GM18909 (cell line): Measurements from ENCODE around the gene MCEMP1.

Source experiments
- ATAC-seq: cut with Tn5 transposase; IDR thresholded peaks from one replicate; pipeline ENCODE4 v1.9.1; 2021; ENCODE audit warnings: mild to moderate bottlenecking; ENCODE audit not compliant: unreplicated experiment, poor library complexity

Gene MCEMP1

DNA sequence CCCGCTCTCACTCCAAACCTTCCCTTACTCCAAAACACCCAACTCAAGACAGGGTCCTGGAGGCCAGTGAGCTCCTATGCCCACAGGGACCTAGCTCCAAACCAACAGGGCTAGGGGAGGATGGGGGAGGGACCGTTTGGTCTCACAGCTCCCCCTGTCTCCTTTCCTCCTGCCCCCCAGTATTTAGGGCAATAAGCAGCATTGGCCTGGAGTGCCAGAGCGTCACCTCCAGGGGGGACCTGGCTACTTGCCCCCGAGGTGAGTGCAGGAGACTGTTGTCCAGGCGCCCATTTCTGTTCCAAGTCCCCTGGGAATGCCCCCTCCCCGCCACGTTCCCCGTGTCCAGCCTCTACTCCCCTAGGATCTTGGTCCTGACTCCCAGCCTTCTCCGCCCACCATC, 7.2 kb upstream of the MCEMP1 start:
- ATAC-seq: no peak

DNA sequence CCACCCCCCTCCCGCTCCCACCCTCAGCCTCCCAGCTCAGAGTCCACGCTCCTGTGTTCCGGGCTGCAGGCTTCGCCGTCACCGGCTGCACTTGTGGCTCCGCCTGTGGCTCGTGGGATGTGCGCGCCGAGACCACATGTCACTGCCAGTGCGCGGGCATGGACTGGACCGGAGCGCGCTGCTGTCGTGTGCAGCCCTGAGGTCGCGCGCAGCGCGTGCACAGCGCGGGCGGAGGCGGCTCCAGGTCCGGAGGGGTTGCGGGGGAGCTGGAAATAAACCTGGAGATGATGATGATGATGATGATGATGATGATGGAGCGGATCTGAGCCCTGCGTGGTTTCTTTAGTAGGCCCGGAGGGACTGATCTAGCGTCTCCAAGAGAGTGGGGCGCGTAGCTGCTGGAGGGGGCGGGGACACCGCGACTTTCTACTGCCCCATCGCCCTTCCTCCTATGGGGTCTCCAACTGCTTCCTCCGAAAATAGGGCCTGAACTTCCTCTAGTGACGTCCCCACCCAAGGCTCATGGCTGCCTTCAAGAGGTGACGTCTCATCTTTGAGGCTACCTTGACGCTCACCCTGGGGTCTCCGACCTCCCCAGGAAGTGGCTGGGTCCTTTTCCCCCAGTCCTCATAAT, 6.6 kb upstream of the MCEMP1 start:
- ATAC-seq: no peak

DNA sequence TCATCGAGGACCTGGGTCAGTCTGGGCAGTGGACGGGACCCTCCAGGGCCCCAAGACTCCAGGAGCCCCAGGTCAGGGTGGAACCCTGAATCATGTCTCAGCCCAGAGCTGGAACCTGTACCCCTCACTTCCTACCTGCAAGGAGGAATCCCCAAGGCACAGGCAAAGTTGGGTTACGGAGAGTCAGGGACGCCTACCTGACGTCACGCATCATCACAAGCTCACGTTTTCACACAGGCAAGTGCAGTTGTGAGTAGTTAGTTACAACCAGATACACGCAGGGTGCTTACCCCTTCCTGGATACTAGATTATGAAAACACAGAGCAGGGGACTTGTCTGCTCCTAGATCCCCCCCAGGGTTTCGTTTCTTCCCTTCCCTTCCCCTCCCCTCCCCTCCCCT, 6.1 kb upstream of the MCEMP1 start:
- ATAC-seq: no peak

DNA sequence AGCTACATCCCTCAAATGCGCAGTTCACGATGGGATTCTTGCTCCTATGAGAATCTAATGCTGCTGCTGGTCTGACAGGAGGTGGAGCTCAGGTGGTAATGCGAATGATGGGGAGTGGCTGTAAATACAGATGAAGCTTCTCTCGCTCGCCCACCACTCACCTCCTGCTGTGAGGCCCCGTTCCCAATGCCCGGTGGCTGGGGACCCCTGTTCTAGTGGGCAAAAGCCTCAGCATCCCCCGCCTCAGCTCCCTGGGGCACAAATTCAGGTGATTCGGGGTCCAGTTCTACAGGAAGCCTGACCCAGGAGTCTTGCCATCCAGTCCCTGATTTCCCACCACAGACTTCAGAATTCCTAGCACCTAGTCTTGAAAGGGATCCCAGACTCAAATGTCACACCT, 4.4 kb upstream of the MCEMP1 start:
- no peak for ATAC-seq

DNA sequence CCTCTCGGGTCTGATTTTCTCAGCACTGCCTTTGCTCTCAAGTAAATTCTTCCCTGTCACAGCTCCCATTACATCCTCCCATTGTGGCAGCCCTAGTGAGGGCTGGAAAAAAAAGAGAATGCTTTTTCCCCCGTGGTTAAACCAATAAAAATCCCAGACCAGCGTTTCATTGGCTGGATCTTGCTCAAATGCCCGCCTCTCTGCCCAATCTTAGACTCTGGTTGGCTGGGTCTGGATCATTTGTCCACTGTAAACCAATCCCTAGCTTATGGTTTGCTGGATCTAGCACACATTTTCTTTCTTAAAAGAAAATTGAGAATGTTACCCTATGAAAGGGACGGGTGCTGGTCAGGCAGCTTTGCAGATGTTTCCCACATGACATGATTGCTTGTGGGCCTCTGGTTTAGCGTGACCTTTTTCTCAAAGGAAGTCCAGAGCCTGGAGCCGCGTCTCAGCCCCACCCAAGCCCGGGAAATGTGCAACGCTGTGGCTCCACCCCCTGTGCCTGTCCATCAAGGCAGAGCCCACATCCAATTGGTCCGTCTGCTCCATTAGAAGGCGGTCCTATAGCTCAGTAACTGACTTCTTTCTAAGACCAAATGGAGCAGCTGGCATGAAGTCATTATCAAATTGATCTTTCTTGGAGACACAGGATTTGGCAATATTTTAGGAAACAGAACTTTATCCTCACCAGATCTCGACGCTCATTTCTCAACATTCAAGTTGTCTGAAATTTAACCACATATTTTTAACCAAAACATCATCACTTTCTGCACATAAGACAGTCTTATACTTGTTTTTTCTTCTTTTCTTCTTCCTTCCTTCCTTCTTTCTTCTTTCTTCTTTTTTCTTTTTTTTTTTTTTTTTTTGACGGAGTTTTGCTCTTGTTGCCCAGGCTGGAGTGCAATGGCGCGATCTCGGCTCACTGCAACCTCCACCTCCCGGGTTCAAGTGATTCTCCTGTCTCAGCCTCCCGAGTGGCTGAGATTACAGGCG, 2.6 kb upstream of the MCEMP1 start:
- ATAC-seq: no peak

DNA sequence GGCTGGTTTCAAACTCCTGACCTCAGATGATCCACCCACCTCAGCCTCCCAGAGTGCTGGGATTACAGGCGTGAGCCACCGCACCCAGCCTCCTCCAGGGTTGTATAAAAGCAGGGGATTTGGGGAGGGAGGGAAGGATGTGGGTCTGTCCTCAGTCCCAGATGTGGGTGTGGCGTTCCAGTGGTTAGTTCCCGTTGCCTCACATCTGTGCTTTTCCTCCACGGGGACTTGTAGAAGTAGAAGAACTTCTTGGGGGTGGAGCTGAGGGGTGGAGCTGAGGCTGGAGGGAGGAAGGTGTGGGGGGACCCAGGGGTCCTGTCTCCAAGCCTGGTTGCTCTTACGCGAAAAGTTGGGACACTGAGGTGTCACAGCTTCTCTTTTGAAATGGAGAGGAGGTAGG, 514 bp upstream of the MCEMP1 start:
- no peak for ATAC-seq

DNA sequence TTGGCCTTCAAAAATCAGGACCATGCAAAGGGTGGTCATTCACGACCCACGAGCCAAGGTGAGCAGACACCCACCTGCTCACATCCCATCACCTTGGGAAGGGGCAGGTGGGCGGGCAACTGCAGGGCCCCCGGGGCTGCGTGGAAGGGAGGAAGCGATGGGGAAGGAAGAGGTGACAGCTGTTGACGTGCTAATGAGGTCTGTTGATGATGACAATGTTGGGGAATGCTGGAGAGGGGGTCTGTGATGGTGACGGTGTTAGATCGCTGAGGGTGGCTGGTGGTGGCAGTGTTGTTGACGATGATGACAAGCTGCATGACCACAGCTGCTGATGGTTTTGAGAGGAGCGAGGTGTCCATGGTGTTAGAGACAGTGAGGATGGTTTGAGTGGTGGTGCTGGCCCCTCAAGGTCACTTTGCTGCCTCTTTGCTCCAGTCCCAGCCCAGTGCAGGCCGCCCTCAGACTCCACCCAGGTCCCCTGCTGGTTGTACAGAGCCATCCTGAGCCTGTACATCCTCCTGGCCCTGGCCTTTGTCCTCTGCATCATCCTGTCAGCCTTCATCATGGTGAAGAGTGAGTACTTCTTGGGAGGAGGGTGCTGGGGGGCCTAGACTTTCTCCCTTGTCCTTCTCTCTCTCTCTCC, 900 bp downstream of the MCEMP1 start:
- ATAC-seq: no peak

DNA sequence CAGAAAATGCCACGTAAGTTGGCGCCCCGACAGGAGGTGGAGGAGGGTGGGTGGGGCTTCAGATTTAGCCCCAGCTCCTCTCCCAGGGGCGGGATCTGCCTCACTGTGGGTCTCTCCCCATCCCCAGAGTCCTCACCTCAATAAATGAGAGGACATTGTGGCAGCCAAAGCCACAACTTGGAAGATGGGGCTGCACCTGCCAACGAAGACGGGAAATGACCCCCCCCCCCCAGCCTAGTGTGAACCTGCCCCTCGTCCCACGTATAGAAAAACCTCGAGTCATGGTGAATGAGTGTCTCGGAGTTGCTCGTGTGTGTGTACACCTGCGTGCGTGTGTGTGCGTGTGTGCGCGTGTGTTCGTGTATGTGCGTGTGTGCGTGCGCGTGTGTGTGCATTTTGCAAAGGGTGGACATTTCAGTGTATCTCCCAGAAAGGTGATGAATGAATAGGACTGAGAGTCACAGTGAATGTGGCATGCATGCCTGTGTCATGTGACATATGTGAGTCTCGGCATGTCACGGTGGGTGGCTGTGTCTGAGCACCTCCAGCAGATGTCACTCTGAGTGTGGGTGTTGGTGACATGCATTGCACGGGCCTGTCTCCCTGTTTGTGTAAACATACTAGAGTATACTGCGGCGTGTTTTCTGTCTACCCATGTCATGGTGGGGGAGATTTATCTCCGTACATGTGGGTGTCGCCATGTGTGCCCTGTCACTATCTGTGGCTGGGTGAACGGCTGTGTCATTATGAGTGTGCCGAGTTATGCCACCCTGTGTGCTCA, 2.3 kb downstream of the MCEMP1 start:
- ATAC-seq: peak; percentile 51

DNA sequence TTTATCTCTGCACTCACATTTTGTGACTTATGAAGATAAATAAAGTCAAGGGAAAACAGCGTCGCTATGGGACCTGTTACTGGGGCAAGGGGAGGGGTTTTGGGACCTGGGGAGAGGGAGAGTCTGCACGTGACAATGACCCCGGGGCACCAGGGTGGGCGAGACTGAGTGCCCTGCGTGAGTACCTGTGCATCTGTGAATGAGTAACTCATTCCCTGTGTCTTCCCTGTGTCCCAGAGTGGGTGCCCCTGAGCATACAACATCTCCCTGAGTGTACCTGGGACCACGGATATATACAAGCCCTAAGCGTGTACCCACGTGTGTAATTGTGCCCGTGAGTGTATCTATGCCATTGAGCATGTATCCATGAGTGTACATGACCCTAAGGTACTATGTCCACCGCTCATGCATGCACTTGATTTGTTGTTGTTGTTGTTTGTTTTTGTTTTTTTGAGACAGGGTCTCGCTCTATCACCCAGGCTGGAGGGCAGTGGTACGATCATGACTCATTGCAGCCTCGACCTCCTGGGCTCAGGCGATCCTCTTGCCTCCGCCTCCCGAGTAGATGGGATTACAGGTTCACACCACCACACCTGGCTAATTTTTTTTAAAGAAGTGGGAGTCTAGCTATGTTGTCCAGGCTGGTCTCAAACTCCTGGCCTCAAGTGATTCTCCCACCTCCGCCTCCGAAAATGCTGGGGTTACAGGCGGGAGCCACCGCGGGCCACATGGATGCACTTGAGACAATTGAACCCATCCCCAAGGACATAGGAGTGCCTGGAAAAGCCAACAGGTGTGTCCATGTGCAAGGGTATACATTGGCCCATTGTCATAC, 3.1 kb downstream of the MCEMP1 start:
- ATAC-seq: no peak

DNA sequence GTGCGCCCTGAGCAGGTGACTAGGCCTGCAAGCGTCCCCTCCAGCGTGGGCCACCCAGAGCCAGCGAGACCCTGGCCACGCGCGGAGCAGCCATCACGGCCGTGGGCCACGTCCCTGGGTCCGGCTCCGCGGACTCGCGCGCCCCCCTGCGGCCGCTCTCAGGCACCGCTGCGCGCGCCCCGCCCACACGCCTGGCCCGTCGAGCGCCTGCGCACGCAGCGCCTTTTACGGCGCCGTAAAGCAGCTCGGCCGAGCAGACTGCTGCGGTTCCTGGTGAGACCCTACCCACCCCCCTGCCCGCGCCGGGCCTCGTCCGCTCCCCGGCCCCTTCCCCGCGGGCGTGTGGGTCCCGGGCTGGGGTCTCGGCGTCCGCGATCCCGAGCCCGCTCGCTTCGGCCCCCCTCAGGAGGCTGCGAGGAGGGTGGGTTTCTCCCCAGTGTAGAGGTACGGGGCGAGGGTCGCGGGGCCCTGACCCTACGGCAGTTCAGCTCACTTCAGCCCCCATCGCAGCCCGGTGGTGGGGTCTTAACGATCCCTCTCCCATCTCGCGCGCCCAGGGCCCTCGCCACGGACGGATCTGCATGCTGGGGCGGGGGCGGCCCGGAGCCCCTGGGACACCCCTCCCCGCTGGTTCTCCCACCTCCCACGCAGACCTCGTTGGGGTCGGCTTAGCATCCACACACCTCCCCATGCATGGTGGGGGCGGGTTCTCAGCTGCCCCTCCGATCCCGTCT, 3.9 kb downstream of the MCEMP1 start, which contains the start of gene TRAPPC5:
Gene TRAPPC5, plus strand, starts transcription at position 228 of the 734 bp plus-strand sequence. CDS start 1,421 bp downstream, outside the sequence.
- peak; percentile 77 for ATAC-seq

DNA sequence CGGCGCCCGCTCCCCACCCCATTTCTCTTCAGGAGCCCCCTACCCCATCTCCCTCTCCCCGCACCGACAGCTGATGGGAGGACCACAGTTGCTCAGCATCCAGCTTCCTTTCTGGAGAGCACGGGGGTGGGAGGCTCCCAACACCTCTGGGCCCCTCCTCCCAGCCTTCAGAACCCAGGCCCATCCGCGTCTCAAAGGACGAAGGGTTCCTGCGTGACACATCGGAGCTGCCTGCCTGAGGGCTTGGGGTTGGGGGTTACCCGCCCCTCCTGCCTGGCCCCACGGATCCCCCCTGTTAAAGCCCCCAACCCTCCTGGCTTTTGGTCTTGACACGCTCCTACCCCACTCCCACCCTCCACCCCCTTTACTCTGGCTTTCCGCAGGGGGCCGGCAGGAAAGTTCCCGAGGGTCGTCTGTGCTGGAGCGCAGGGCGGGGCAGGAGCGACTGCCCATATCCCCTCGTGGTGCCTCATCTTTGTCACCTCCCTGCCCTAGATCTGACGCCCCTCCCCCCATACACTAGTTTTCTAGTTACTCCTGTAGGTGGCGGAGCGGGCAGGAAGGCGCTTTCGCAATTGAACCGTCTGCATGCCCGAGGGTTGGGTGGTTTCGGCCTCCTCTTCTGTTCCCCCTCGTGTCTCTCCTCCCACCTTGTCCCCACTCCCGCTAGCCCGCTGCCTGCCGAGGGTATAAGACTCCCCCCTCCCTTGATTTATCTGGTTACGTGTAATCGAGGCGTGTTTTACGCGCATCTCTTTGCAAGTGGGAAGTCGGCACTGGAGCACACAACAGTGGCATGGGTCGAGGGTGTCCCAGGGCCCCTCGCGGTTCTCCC, 4.7 kb downstream of the MCEMP1 start:
- no peak for ATAC-seq

DNA sequence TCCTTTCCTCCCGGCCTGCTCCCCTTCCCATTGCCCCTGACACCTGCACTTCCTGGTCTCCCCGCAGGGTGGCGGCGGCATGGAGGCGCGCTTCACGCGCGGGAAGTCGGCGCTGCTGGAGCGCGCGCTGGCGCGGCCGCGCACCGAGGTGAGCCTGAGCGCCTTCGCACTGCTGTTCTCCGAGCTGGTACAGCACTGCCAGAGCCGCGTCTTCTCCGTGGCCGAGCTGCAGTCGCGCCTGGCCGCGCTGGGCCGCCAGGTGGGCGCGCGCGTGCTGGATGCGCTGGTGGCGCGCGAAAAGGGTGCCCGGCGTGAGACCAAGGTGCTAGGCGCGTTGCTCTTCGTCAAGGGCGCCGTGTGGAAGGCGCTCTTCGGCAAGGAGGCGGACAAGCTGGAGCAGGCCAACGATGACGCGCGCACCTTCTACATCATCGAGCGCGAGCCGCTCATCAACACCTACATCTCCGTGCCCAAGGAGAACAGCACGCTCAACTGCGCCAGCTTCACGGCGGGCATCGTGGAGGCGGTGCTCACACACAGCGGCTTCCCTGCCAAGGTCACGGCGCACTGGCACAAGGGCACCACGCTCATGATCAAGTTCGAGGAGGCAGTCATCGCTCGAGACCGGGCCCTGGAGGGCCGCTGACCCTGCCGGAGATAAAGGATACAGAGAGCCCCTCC, 5.4 kb downstream of the MCEMP1 start:
- ATAC-seq: no peak

DNA sequence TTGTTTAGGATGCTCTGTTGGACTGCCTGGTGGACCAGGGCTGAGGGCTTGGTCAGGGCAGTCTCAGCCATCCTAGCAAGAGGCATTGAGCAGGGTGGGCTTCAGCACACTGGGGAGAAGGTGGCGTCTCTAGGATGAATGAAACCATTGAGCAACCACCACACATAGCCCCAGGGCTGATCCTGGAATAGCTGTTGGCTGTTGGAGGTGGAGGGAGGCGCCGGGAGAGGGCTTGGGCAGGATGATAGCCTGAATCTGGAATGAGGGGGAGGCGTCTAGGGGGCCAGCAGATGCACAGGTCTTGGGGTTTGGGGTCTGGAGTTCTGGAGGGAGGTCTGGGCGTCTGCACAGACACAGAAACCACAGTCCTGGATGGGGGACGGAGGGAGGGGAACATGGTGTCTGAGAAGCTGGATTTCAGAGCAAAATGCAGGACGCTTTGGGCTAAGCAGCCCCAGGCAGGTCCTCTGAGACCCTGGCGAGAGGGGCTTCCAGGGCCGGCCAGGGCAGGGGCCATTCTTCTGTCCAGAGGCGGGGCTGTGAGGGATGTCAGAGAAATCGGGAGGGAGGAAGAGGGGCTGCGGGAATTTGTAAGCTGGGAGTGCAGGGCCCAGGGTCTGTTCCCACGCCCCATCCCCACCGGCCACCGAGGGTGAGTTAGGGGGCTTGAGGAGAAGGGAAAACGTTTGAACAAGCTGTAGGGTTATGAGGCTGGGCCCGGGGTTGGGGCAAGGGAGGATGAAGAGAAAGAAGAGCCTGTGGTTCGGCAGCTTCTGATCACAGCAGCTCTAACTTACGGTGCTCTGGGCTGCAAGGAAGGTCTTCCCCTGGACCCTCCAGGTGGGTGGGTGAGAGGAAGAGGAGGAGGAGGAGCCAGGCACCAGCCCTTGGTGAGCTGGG, 8.9 kb downstream of the MCEMP1 start:
- no peak for ATAC-seq

DNA sequence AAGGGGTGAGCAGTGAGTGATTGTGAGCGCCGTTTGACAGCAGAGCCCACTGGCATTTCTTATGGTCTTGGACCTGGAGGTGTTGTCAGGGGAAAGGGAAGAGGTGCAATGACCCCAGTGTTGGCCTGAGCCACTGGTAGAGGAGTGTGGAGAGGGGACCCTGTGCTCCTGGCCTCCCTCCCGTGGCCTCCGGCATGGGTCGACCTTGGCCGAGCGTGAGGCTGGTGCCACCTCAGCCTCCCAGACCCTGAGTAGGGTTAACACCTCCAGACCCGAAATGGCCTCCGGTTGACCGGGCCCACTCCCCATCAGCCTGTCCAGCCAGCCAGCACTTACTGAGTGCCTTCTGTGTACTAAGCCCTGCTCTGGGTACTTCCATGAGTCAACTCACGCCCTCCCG, 10.3 kb downstream of the MCEMP1 start:
- ATAC-seq: no peak

DNA sequence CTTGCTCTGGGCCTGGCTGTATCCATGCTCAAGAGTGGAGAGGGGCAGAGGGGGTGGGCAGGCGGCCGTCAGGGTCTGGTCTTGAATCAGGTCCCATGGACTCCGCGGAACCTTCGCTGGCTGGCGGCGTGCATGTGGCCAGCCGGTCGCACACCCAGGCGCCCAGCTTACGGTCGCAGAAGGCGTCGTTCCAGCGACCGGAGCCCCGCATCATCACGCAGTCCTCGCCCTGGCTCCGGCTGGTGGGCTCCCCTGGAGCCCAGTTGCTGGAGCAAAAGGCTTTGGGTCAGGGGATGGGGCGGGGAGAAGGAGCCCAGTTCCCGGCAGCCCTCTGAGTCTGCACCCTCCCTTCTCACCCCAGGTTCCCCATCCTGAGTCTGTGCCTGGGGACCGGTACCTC, 12.3 kb downstream of the MCEMP1 start:
- ATAC-seq: no peak

DNA sequence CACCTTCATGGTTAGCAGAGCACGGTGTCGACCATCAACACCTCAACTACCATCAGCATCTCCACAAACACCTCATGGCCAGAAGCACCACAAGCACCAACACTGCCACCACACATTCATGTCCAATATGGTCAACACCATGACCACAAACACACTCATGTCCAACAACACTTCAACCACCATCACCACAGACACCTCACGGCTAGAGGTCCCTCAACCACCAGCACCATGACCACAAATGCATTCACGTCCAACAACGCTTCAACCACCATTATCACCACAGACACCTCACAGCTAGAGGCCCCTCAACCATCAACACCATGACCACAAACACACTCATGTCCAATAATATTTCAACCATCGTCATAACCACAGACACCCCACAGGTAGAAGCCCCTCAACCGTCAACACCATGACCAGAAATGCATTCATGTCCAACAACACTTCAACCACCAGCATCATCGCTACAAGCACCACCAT, 13.9 kb downstream of the MCEMP1 start:
- ATAC-seq: no peak
